ENCODE data around the gene REG1A. TPM values are rescaled to one million over a fixed set of nuclear protein-coding genes. Genes with fewer than 3 reads are reported as not detected.

The REG1A gene
- total RNA-seq = not detected in 2 replicates

DNA sequence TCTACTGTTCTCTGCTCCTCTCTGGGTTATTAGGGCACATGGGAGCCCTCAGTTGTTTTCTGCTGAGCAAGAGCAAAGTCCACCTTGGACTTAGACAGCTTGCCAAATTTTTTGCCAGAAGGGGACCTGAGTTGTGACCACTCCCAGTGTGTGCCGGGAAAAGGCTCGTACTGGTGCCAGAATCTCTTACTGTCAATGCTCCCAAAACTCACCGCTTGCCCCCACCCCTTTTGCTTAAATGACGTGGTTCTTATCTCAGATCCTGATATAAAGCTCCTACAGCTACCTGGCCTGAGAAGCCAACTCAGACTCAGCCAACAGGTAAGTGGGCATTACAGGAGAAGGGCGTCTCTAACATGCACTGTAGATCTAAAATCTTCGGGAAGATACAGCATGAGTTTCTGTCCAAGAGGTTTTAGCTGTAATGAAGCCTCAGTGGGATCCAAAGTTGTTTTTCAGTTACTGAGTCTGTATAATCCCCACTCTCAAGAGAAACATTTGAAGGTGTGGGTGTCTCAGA lies at the start of gene REG1A:
Gene REG1A (plus strand): TSS at position 295 of the 520 bp plus-strand sequence. CDS start 374 bp downstream, outside the sequence.

GRCh38 chr2:79087785-79088364 lies 32.4 kb upstream of the REG1A start, which contains the start of gene REG1B:
Gene REG1B, minus strand, starts transcription at chr2:79087993. Its CDS starts 381 bp downstream, at chr2:79087612.

GRCh38 chr2:79159653-79160052 lies 39.4 kb downstream of the REG1A start, which contains the start of gene REG3A:
Gene REG3A, minus strand, starts transcription at chr2:79159753. Its CDS starts 348 bp downstream, at chr2:79159405.

Other genes starting within 250 kb of the REG1A start
- gene REG3G, start 94.8 kb upstream of the REG1A start, total RNA-seq = not detected in 2 replicates
- gene REG1B, start 32.5 kb upstream of the REG1A start, total RNA-seq = not detected in 2 replicates
- not detected in 2 replicates for gene REG3A, start 39.3 kb downstream of the REG1A start, total RNA-seq